ENCODE measurements around the gene SMAD1. TPM values are rescaled to one million over a fixed set of nuclear protein-coding genes. Genes with fewer than 3 reads are reported as not detected.

The SMAD1 gene
- total RNA-seq, 1 donor from 2014 or later, result 10.8 TPM

DNA sequence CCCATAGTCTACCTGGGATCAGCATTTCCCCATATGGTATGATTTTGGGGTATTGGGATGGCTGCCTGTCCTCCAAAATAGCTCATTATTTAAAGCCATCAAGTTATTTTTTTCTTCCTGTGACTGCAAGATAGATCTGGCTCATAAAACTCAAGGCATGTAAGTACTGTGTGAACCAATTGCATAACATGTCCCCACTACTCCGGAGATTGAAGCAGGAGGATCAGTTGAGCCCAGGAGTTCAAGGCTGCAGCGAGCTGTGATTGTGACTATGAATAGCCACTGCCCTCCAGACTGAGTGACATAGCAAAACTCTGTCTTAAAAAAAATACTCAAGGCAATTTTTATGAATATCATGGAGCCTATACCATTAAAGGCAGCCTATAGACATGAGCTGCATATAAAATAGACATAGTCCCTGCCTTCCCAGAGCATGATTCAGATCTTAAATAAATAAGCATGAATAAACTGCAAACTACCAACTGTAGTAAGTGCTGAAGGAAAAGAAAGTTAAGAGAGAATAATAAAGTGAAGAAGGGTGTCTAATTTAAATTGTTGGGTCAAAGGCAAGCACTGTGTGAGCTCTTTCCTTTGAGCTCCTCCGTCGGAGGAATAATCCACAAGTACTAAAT lies 120.6 kb downstream of the SMAD1 start:
- intact Hi-C loops (cut with DNase I), result no loop called here
- DNase-seq (ENCODE audit: low spot score), result no peak

DNA sequence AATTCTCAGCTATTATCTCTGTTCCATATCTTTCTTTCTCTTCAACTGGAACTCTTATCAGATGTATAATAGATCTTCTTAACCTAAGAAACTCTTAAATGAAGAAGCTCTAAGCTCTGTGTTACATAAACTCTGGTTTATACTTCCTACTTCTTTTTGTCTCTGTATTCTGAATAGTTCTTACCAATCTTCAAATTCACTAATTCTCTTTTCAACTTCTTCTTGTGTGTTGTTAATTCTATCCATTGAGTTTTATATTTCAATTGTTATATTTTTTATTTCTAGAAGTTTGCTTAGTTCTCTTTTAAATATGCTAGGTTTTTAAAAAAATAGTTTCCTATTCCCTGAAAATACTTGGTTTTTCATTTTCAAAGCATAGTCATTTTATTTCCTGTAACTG lies 124.3 kb downstream of the SMAD1 start:
- intact Hi-C loops (cut with DNase I), result no loop called here
- no peak for DNase-seq (ENCODE audit: low spot score)

Other genes with a start within 250 kb of the SMAD1 start
- 9.9 TPM for gene MMAA, start 137.5 kb downstream of the SMAD1 start, total RNA-seq
- gene C4orf51, start 198.3 kb downstream of the SMAD1 start, total RNA-seq, result not detected